ENCODE results near the gene FUT1. TPM values are rescaled to one million over a fixed set of nuclear protein-coding genes. Genes with fewer than 3 reads are reported as not detected.
A peak's percentile ranks its signal among the peaks of the same experiment; 100 is the strongest.

The FUT1 gene
- total RNA-seq, 1 experiment from 2014 or later, result 30.5 TPM

GRCh38 chr19:48755084-48755641, 2.7 kb upstream of the FUT1 start, which contains the start of gene FGF21:
Gene FGF21 (plus strand): TSS chr19:48755524. CDS start chr19:48756237, 713 bp downstream.
- TF ChIP-seq CTCF (IDR thresholded peaks at IDR 0.05; ENCODE audit: insufficient read depth in 1 of 2, low read depth in 1 of 2, low read length in 1 of 2, severe bottlenecking in 1 of 2, unreplicated experiment in 1 of 2), result no peak
- peak within 1 kb of the TSS; percentile 96 for H3K27ac Mint-ChIP-seq (ENCODE audit: unreplicated experiment)
- no peaks in the 10 kb centered on the region for H3K27me3 ChIP-seq (replicated peaks; ENCODE audit: control insufficient read depth, insufficient read depth, low read length)
- BruUV-seq (replicated peaks), result no TSS peak
- H3K4me3 Mint-ChIP-seq (ENCODE audit: unreplicated experiment), result peak within 1 kb of the TSS; percentile 89
- intact Hi-C loops (cut with micrococcal nuclease; ENCODE audit: unreplicated experiment), result no loop called here
- peaks cover 29% of the 10 kb centered on the region for H3K4me1 Mint-ChIP-seq (ENCODE audit: low read depth, unreplicated experiment)
- H3K4me3 ChIP-seq (ENCODE audit: low read depth, low read length), result no peak within 1 kb of the TSS
- ChIA-PET CTCF (interaction anchor here (1.0 kb wide), 1 partner anchor 238 kb away, joined by 3 read pairs; the partner anchor contains the start of gene RUVBL2), POLR2A (no interaction called here)
- no peaks in the 10 kb centered on the region for H3K36me3 ChIP-seq (ENCODE audit: control insufficient read depth, insufficient read depth, low read length)
- H3K27me3 Mint-ChIP-seq (ENCODE audit: insufficient read depth, unreplicated experiment), result no peaks in the 10 kb centered on the region
- peak; percentile 68 to 82 for DNase-seq
- peaks cover 29% of the 10 kb centered on the region for H3K36me3 Mint-ChIP-seq (ENCODE audit: insufficient read depth, unreplicated experiment)
- no peaks in the 10 kb centered on the region for H3K9me3 ChIP-seq
- no peaks in the 10 kb centered on the region for H3K9me3 Mint-ChIP-seq (ENCODE audit: unreplicated experiment)
- H3K4me1 ChIP-seq, result peaks cover 31% of the 10 kb centered on the region

- TSS peak; percentile 50 for BruUV-seq (replicated peaks)
- no peak for DNase-seq
- CTCF ChIA-PET, result no interaction called here
- POLR2A ChIA-PET, result no interaction called here
- Histone ChIP-seq H3K4me3 (ENCODE audit: low read depth, low read length) (peak overlapping the region; percentile 39), H3K27me3 (replicated peaks; ENCODE audit: control insufficient read depth, insufficient read depth, low read length) (no peaks in the 10 kb centered on the region), H3K36me3 (ENCODE audit: control insufficient read depth, insufficient read depth, low read length) (no peaks in the 10 kb centered on the region), H3K9me3 (no peaks in the 10 kb centered on the region), H3K4me1 (peaks cover 29% of the 10 kb centered on the region)
- Mint-ChIP-seq H3K4me1 (ENCODE audit: low read depth, unreplicated experiment) (peaks cover 35% of the 10 kb centered on the region), H3K4me3 (ENCODE audit: unreplicated experiment) (peak overlapping the region; percentile 89), H3K9me3 (ENCODE audit: unreplicated experiment) (no peaks in the 10 kb centered on the region), H3K27me3 (ENCODE audit: insufficient read depth, unreplicated experiment) (no peaks in the 10 kb centered on the region), H3K27ac (ENCODE audit: unreplicated experiment) (peak overlapping the region; percentile 82), H3K36me3 (ENCODE audit: insufficient read depth, unreplicated experiment) (peaks cover 48% of the 10 kb centered on the region)
- TF ChIP-seq CTCF (IDR thresholded peaks at IDR 0.05; ENCODE audit: insufficient read depth in 1 of 2, low read depth in 1 of 2, low read length in 1 of 2, severe bottlenecking in 1 of 2, unreplicated experiment in 1 of 2), result no peak
- intact Hi-C loops (cut with micrococcal nuclease; ENCODE audit: unreplicated experiment), result loop anchor here (1.0 kb wide), 1 partner anchor 13 kb away; no protein-coding TSS in a partner anchor
Measured at GRCh38 chr19:48751845-48752495, 471 bp downstream of the FUT1 start.

GRCh38 chr19:48750771-48751504, 1.5 kb downstream of the FUT1 start:
- H3K4me1 Mint-ChIP-seq (ENCODE audit: low read depth, unreplicated experiment), result peaks cover 35% of the 10 kb centered on the region
- H3K9me3 Mint-ChIP-seq (ENCODE audit: unreplicated experiment), result no peaks in the 10 kb centered on the region
- no TSS peak for BruUV-seq (replicated peaks)
- H3K27me3 Mint-ChIP-seq (ENCODE audit: insufficient read depth, unreplicated experiment), result no peaks in the 10 kb centered on the region
- POLR2A ChIA-PET, result no interaction called here
- H3K4me3 Mint-ChIP-seq (ENCODE audit: unreplicated experiment), result peak overlapping the region; percentile 89
- CTCF ChIA-PET, result interaction anchor here (0.6 kb wide), 1 partner anchor 22 kb away, joined by 3 read pairs; no protein-coding TSS in a partner anchor
- Histone ChIP-seq H3K27me3 (replicated peaks; ENCODE audit: control insufficient read depth, insufficient read depth, low read length) (no peaks in the 10 kb centered on the region), H3K4me1 (peaks cover 27% of the 10 kb centered on the region), H3K4me3 (ENCODE audit: low read depth, low read length) (no peak overlapping the region), H3K36me3 (ENCODE audit: control insufficient read depth, insufficient read depth, low read length) (no peaks in the 10 kb centered on the region), H3K9me3 (no peaks in the 10 kb centered on the region)
- DNase-seq, result no peak
- H3K27ac Mint-ChIP-seq (ENCODE audit: unreplicated experiment), result no peak overlapping the region
- H3K36me3 Mint-ChIP-seq (ENCODE audit: insufficient read depth, unreplicated experiment), result peaks cover 55% of the 10 kb centered on the region
- intact Hi-C loops (cut with micrococcal nuclease; ENCODE audit: unreplicated experiment), result no loop called here
- no peak for TF ChIP-seq CTCF (IDR thresholded peaks at IDR 0.05; ENCODE audit: insufficient read depth in 1 of 2, low read depth in 1 of 2, low read length in 1 of 2, severe bottlenecking in 1 of 2, unreplicated experiment in 1 of 2)
